Head of caudate nucleus (tissue), 42 donors: ENCODE data around the gene PLOD3.

Source experiments
- DNase-seq, 42 donors: peaks; one replicate each; pipeline versions ENCODE4 v3.0.0 to v3.0.0-alpha.2; 2020 to 2021; ENCODE audit warnings: mixed read lengths in 7 of 42
- intact Hi-C: fragments of 100-400 bp; cut with DNase I; formaldehyde crosslinking; loops from one replicate; pipeline ENCODE4 v1.15.0; 2022

The PLOD3 gene

DNA sequence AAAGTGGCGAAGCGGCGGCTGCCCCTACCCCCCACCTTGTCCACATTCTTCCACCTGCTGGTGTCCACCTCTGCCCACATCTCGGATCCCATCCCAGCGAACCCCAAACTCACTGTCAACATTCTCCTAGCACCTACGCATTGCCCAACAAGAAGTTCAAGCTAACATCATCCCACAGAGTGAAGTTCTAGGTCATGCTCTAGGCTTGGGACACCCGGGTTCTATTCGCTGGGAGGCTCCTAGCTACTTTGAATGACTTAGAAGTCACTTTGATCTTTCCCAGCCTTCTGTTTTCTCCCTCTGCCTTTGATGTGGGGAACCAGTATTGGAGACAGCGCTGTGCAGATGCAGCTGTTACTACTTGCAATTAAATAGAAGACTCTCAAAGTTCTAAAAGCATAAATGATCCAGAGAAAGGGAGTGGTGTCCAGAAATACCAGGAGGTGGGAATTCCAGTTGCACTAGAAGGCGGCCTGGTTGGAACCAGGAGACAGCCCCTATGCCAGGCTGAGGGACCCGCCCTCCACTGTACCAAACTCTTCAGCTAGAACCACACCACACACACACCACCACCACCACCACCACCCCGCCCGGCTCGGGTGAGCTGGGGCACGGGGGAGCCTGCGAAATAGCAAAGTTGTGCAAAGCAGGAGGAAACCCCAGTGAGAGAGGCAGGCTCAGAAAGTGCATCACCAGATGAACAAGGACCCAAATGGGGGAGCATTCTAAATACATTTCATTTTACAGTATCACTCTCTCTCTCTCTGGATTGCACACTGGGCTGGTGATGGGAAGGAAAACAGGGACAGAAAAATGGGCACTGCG, 46.6 kb downstream of the PLOD3 start:
- DNase-seq: no peak
- intact Hi-C loops: no loop called here

DNA sequence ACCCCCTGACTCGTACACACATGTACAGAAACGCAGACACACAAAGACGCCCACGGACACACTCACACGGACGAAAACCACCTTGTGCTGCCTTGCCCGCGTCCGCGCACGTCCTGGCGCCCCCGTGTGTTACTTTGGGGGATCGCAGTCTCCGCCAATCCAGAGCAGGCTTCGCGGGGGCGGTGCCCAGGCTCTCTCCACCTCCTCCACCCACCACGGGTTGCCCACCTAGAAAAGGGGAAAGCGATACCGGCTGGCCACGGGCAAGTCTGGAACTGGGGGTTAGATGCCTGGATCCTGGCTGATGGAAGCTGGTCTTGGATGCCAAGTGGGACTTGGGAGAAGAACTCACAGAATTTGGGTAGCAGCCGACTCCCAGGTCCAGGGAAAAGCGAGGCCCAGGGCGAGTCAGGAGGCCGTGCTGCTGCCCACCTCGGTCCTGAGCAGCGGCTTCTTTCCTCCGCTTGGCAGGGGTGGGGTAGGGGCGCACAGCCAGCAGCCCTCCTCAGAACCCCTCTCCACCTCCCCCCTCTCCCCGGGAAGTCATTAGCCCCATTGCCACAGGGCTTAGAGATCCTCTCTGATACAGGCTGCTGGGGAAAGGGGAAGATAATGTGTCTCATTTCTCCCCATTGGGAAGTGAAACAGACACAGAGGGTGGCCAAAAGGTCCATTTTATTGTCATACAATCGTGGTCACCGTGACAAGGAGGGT, 47.4 kb downstream of the PLOD3 start:
- intact Hi-C loops: no loop called here
- DNase-seq: peak; percentile 51 to 90 (median 78)

DNA sequence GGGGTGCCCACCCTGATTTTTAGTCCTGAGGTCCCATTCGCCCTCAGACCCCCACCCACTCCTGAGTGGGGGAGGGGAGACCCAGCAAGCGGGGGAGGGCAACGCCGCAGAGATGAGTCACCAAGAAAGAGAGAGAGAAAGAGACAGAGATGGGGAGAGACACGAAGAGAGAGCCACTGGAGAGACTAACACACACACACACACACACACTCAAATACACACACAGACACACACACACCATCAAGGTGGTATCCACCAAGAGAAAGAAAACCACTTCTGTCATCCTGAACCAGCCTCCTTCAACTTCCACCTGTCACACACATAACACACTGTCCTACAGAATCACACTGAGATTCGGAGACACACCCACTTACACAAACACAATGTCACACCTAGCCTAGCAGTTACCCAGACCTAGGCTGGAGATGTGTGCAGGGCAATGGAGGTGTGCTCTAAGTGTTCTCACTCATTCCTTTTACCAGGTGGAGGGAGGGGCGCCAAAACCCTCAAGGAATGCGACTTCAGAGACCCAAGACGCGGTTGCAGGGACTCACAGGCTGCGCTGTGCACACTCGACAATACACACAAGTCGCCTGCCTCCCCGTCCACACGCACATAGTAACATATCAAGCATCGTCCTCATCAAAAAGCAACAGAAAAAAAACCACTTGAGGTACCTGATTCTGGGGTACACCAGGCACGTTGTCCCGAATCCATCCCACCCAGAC, 48.1 kb downstream of the PLOD3 start:
- intact Hi-C loops: no loop called here
- peak in 2 of 42 donors; percentile 37 to 50 for DNase-seq

DNA sequence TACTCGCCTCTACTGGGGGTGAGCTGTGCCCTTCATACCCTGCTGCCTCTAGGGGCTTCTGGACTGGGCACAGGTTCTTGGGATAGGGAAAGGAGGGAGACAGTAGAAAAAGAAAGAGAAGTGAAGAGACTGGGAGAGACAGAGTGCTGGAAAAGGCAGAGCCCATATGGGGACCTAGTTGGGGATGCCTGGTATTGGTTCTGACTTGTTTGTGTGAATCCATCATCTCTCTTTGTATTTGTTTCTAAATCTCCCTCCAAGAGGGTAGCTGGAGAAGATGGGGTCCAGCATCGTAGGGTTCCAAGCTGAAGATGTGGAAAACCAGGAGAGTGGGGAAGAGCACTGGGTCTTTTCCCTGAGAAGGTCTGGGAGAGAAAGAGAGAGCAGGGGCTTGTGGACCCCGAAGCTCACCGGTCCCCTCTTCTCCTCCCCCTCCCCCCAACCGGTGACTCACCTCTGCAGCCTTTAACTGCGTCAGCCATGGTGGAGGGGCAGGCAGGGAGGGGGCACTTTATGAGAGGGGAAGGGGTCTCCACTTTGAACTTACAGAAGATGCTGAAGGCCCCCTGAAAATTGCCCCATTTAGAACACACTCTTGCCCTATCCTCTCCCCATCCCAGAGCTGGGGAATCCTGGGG, 48.9 kb downstream of the PLOD3 start:
- intact Hi-C loops: no loop called here
- DNase-seq: peak in 1 of 42 donors; percentile 34

DNA sequence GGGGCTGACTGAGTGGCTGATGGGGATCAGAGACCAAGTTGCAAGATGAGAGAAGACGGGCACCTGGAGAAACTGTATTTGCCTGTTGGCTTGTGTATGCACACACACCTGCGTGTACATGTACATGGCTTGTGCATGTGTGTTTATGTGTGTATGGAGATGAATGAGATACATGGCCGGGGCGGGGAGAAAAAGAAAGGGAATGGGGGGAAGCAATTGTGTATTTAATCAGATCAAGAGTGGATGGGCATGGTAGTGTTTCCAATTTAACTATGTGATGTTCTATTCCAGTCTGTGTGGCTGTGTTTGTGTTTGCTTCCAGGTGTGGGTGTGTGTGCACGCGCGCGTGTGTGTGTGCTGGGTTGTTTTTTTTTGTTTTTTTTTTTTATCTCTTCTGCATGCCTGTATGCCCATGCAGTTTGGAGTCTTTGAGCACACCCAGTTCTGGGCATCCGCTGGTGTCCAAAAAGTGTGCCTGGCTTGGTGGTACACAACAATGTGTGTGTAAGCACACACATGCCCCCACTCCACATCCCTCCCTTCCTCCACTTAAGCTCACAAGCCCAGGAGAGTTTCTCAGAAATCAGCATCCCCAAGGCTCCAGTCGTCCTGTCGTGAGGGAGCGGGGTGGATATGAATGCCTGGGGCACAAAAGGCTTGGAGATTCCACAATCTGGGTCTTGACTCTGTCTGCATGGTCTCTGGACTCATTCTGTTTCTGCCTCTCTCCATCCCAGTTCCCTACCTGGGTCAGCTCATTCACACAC, 49.6 kb downstream of the PLOD3 start:
- DNase-seq: no peak
- intact Hi-C loops: no loop called here

DNA sequence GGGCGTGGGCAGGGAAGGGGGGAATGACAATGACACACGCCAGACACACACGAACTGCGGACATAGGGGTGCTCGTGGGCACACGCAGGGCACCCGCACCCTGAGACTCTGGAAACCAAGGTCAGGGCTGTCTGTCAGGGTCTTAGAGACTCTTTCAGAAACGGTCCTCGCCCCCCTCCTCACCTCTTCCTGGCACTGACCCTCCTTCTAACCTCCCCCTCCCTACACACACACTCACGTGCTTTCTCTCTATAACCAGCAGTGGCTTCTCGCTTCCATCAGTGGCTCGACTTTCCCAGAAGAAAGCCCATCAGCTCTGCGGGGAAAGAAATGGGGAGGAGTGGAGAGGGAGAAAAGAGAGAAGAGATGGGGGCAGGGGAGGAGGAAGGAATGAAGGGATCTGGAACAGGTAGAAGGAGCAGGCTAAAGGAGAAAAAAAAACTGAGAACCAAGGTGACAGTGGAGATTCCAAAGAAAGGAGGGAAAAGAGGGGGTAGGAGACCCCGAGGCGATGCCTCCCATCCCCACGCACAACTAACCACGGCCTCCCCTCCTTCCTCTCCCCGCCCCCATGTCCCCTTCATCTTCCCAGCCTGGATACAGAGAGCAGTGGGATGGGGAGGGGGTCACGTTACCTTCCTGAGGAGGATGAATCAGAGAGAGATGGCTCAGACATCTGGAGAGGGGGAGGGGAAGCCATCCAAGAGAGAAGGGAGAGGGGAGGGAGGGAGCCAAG, 50.3 kb downstream of the PLOD3 start:
- intact Hi-C loops: no loop called here
- peak in 1 of 42 donors; percentile 27 for DNase-seq

DNA sequence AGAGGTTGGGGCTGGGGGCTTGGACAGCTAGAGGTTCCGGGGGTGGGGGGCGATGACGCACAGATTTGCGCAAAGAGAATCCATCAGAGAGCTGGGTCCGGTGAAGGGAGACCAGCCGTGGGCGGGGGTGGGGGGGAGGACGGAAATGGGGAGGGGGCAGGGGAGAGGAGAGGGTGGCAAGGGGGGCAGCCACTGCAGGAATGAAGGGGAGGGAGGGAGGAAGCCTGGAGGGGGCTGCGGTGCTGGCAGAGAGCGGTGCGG, 50.8 kb downstream of the PLOD3 start:
- no peak for DNase-seq
- intact Hi-C loops: no loop called here

DNA sequence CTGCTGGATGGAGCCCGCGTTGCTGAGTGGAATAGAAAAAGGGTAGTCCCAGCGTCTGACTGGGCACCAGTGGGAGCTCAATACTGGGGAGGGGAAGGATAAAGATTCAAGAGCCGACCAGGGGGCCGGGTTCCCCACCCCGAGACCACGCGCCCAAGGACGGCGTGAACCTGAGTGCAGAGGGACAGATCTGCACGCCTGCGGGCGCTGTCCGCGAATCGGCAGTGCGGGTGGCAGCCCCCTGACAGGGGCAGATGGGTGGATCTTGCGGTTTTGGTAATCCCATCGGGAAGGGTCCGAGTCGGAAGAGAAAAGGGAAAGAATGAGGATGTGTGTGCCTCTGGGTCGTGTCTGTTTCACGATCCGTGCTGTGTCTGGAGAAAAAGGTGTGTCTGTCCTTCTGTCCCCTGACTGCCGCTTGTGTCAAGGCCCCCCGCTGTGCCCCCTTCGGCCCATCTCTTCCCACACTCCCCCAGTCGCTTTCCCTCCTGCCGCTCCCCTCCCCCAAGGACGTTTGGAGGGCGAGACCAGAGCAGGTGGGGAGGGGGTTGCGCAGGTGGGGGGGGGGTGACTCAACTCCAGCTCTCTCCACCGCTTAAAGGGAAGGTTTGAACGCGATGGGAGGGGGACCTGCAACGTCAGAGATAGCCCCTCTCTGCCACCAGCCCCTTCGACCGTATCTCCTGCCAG, 51.3 kb downstream of the PLOD3 start:
- intact Hi-C loops: no loop called here
- no peak for DNase-seq

DNA sequence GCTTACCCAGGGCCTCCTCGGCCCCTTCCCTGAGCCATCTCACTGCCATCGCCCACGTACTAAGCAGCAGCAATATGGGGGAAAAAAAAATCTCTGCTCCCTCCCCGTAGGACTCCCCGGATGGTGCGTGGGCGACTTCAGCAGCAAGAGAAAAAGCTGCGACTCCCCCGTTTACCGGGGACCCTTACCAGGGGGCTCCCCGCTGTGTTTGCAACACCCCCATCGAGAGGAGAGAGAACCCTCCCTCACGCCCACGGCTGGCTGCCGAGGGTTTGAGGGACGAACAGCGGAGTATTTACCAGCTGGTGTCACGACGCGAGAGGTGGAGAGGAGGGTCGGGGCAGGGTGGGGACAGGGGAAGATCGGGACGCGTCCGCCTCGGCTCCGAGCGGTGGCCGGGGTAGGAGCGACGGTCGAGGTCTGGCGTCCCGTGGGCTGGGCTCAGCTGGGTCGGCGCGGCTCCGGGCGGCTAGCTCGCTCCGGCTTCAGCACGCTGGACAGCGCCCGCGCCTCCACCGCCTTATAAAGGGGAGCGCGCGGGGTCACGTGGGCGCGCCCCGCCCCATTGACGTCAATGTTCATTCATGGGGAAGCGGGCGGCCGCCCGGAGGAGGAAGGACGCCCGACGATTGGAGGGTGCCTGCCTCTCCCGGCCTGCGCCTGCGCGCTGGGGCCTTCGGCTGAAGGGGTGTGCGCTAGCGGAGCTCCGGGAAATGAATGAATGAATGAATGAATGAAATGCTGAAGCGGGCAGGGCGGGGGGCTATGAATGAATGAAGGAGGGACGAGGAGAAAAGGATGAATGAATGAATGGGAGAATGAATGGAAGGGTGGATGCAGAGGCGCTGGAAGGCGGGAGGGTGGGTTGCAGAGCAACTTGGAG, 52.1 kb downstream of the PLOD3 start, which contains the start of gene VGF:
VGF (minus strand) TSS at position 495 of the 883 bp plus-strand sequence. CDS start 726 bp downstream, outside the sequence.
- intact Hi-C loops: no loop called here
- peak; percentile 74 to 96 (median 91) for DNase-seq

DNA sequence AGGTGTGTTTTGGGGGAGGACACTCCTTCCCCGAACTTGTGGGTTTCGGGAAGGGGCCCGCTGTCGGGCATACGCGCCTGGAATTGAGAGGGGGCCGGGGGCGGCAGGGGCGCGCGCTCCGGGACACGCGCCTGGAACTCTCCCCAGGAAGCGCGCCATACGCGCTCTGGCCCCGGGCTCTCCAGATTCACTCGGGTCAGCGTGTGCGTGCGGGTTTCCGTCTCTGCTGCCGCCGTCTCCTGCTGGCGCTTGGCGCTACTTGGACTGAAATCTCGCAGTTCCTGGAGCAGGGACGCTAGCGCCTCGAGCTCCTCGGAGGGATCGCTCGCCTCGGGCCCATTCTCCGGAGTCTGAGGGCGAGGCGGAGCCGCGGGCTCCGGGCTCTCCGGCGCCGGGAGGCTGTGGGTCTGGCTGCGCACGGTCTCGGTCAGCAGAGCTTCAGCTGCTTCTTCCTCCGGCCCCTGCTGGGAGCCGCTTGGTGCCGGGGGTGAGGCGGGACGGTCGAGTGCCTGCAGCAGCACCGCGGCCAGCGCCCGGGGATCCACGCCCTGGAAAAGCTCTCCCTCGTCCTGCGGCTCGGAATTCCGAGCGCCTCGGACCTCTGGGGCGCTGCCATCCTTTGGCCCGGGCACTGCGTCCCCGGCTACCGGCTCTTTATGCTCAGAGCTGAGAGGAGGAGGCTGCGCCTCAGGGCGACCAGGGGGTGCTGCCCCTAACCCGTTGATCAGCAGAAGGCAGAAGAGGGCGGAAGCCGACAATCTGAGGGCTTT, 53.1 kb downstream of the PLOD3 start:
- intact Hi-C loops: no loop called here
- DNase-seq: peak in 8 of 42 donors; percentile 30 to 65 (median 48)

DNA sequence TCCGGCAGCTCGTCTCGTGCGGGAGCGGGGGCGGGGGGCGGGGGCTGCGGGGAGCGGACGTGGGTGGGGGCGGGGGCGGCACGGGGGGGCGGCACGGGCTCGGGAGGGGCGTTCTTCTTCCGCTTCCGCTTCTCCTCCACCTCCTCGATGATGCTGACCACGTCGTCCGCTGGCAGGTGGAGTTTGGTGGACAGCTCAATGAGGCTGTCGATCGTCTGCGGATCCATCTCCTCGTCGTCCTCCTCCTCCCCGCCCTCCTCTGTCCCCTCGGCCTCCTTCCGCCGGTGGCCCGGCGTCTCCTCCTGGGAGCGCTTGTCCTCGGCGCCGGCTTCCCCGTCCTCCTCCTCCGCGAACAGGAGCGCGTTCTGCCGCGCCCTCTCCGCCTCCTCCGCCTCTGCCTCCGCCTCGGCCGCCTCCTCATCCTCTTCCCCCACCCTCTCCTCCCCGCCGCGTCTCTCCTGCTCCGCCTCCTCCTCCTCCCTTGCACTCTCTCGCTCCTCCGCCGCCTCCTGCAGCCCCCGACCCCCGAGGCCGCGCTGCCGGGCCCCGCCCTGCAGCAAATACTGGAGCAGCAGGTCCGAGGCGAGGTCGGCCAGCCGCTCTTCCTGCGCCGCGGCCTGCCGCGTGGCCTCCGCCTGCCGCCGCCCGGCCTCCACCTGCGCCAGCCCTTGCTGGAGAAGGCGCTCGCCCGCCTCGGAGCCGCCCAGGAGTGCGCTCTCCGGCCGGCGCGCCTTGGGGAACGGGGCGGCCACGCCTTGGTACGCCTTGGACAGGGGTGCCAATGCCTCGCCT, 53.9 kb downstream of the PLOD3 start:
- intact Hi-C loops: no loop called here
- DNase-seq: peak in 11 of 42 donors; percentile 18 to 72 (median 41)

DNA sequence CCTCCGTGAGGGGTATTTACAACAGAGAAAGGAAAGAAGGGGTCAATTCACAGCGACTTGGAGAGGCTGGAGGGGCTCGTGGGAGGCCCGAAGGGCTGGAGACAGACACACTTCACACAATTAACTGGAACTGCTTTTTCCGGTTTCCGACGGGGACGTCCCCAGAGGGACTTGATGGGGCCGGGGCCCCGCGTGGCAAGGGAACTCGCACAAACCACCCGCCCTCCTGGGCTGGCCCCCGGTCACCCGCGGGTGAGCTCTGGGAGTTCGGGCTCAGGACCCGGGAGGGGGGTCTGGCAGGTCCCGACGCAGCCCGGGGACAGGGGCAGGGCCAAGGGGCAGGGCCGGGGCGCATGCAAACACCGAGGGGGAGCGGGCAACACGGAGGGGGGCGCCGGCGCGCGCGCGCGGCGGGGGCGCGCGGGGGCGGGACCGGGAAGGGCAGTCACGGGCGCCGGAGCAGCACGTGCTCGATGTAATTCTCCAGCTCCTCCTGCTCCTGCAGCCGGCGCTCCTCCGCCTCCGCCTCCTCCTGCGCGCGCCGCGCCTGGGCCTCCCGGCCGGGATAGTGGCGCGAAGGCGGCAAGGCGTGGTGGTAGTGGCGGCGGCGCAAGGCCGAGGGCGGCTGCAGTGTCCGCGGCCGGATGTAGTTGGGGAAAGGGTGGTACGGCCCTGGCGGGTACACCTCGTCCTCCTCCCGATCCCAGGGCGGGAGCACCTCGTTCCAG, 54.7 kb downstream of the PLOD3 start:
- intact Hi-C loops: no loop called here

DNA sequence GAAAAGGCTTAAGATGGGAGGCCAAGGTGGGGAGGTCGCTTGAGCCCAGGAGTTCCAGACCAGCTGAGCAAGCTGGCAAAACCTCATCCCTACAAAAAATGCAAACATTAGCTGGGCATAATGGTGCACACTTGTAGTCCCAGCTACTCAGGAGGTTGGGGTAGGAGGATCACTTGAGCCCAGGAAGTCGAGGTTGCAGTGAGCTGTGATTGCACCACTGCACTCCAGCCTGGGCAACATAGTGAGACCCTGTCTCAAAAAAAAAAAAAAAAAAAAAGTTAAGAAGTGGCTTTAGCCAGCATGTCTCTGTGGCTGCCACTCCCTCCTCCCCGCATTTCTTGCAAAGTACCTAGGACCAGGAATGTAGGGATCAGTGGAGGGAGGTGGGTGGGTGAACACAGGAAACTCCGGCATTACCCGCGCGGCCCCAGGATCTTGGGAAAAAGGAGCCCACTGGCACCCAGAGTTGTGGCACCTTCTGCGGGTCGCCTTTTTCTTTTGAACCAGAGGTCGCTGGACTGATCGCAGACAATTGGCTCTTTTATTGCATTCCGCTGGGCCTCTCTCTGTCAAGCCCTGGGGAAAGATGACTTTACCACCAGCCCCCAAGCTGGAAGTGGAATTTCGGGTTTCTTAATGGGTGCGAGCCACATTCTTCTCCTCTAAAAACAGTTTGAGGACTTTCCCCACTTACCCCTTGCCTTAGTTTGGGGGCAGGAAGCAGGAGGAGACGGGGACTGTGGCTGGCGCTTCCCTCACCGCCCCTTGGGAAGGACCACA, 55.5 kb downstream of the PLOD3 start:
- intact Hi-C loops: no loop called here
- DNase-seq: peak in 1 of 42 donors; percentile 4

More for the DNA sequence above, 54.7 kb downstream of the PLOD3 start:
- DNase-seq: peak in 20 of 42 donors; percentile 23 to 71 (median 60)
